ENCODE results near the gene UBAC1.

DNA sequence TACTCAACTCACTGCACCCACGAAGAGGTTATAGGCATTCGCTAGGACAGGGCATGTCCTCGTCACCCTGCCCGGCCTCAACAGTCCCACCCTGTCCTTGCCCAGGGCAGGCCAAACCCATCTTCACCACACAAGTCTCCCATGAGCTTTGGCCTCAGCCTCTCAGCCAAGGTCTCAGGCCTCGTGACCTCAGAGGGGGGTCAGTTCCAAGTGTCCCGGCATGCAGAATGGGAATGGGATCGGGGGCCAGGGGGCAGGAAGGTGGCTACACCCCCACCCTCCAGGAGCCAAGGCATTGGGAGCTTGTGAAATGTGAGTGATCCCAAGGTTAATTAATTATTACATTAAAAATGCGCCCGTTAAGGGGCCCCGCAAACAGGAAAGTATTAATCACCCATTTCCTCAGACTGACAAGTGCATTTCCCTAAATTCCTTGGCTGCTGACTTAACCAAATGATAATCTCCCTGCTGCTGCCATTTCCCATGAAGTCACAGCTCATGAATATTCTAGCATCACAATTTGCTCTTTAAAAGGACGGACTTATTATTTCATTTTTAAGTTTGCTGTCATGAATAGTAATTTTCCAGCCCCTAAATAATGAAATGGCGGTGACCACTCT lies 8.0 kb upstream of the UBAC1 start:
- TF ChIP-seq, protein P1, sequence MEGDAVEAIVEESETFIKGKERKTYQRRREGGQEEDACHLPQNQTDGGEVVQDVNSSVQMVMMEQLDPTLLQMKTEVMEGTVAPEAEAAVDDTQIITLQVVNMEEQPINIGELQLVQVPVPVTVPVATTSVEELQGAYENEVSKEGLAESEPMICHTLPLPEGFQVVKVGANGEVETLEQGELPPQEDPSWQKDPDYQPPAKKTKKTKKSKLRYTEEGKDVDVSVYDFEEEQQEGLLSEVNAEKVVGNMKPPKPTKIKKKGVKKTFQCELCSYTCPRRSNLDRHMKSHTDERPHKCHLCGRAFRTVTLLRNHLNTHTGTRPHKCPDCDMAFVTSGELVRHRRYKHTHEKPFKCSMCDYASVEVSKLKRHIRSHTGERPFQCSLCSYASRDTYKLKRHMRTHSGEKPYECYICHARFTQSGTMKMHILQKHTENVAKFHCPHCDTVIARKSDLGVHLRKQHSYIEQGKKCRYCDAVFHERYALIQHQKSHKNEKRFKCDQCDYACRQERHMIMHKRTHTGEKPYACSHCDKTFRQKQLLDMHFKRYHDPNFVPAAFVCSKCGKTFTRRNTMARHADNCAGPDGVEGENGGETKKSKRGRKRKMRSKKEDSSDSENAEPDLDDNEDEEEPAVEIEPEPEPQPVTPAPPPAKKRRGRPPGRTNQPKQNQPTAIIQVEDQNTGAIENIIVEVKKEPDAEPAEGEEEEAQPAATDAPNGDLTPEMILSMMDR (IDR thresholded peaks at IDR 0.05; ENCODE audit: poor library complexity), result no peak
- TF ChIP-seq EZH2 (IDR thresholded peaks at IDR 0.05; ENCODE audit: borderline replicate concordance) (no peak), EZH2phosphoT487 (IDR thresholded peaks at IDR 0.05; ENCODE audit: low read depth, severe bottlenecking, unreplicated experiment) (no peak)

Measured in hepatocyte (in vitro differentiated cells).